MV-4-11 (cell line): ENCODE data around the gene NEU2.
"Not testable (repeated sequence)": the region's sequence is repeated elsewhere in the genome, so short reads cannot be mapped to it uniquely, and the experiment has no call there.

Experiments
- DNase-seq: peaks from one replicate; lab custom pipeline; 2025; lab: John Stamatoyannopoulos, UW

Gene NEU2

DNA sequence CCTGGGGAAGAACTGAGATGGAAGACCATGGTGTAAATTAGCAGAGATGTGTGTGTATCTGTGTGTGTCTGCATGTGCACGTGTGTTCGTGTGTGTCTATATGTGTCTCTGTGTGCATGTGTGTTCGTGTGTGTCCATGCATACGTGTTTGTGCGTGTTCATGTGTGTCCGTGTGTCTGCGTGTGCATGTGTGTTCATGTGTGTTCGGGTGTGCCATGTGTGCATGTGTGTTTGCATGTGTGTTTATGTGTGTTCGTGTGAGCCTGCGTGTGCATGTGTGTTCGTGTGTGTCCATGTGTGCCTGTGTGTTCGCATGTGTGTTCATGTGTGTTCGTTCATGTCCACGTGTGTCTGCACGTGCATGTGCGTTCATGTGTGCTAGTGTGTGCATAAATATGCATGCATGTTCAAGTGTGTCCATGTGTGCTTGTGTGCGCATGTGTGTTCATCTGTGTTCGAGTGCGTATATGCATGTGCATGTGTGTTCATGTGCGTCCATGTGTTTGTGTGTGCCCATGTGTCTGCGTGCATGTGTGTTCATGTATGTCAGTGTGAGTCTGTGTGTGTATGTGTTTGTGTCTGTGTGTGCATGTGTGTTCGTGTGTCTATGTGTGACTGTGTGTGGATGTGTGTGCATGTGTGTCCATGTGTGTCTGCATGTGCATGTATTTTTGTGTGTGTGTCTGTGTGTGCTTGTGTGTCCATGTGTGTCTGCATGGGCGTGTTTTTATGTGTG is 3.1 kb downstream of the NEU2 start:
- DNase-seq, result no peak

DNA sequence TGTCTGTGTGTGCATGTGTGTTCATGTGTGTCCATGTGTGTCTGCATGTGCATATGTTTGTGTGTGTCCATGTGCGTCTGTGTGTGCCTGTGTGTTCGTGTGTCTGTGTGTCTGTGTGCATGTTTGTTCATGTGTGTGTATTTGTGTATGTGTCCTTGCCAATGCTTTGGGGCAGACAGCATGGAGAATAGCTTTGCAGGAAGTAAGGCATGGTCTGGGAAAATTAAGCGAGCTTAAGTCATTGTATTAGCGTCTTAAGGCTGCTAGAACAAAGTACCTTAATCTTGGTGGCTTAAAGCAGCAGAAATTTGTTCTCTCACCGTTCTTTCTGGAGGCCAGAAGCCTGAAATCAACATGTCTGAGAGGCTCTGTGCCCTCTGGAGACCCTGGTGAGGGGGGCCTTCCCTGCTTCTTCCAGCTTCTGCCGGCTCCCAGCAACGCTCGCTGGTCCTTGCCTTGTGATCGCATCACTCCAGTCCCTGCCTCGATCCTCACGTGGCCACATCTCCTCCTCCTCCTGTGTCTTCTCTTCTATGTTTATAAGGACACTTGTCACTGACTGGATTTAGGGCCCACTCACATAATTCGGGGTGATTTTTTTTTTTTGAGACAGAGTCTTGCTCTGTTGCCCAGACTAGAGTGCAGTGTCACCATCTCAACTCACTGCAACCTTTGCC is 3.8 kb downstream of the NEU2 start:
- no peak for DNase-seq

DNA sequence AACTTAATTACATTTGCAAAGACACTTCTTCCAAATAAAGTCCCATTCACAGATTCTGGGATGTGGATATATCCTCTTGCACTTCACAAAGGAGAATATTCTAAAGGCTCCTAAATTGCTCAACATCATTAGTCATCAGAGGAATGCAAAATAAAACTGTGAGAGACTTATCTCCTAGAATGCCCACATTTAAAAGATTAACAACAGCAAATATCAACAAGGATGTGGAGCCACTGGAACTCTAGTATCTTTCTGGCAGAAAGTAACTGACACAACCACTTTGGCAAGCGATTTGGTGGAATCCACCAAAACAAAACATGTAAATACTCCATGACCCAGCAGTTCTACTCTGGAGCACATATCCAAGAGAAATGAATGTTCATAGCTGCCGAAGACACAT is 4.6 kb downstream of the NEU2 start:
- DNase-seq, result no peak

DNA sequence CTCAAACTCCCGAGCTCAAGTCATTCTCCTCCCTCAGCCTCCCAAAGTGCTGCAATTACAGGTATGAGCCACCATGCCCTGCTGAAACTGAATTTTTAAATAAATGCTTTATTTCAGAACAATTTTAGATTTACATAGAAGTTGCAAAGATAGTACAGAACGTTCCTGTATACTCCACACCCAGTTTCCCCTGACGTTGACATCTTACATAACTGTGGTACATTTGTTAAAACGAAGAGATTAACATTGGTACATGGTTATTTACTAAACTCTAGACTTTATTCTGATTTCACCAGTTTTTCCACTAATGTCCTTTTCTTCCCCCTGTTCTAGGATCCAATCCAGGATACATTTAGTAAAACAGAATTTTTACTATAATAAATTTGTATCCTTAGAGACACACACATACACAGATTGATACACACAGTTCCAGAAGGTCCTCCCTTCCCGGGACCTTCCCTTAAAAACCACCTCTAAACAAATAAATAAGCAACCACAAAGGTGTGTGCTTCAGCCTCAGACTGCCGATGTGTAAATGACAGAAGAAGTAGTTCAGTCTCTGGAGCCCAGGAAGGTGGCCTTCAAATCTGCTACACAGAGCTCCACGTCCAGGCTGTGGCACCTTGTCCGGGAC is 6.9 kb downstream of the NEU2 start:
- DNase-seq, result no peak

DNA sequence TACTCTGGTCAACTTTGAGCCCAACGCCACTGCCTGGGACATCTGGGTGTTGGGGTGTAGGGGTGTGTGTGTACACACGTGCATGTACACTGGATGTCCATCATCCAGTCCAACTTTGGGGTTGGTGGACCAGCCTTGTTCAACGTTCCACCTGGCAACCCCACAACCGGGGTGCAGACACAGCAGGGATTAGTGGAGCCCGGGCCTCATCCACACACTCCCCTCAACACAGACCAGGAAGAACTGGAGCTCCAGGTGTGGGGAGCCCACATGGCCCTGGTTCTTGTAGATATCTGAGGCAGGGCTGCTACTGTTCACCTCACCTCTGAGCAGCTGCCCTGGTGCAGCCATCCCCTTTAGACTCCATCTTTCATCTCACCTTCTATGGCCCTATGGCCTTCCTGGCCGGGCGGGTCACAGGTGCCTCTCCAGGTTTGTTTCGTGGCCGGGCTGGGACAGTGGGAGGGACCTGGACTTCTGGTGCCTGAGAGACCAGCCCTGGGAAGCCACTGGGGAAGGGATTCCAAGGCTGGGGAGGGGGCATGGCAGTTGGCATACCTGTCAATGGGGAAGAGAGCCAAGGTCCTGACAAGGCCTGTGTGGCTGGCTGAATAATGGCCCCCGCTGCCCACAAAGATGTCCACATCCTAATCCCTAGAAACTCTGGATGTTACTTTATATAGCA is 7.5 kb downstream of the NEU2 start:
- no peak for DNase-seq

DNA sequence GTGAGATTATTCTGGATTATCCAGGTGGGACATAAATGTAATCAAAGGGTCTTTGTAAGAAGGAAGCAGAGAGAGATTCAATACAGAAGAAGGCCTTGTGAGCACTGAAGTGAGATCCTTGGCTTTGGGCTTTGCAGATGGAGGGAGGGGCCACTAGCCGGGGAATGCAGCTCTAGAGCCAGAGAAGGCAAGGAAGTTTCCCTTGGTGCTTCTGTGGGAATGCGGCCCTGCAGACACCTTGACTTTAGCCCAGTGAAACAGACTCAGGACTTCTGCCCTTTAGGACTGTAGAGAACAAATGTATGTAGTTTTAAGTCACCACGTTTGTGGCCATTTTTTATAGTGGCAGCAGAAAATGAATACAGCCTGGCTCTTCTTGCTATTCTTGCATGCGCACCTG is 8.1 kb downstream of the NEU2 start:
- no peak for DNase-seq

DNA sequence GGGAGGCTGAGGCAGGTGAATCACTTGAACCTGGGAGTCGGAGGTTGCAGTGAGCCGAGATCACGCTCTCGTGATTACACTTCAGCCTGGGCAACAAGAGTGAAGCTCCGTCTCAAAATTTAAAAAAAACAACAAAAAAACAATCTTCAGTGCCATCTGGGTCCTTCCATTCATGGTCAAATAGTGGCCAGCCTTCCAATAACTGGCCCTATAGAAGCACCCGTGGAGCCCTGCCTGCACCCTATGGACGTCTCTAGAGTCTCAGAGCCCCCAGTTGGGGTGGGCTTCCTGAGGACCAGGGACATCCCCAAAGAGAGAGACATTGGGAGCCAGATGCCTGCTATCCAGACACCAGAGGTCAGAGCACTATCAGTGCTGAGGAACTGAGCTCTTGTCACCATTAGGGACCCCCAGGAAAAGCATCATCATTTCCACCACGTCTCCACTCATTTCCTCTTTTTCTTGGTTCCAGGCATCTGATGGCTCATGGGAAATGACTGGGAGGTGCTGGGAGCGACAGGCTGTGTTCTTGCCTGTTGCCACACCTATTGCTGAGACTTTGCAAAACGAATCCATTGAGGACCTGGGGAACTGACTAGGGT is 9.4 kb downstream of the NEU2 start:
- DNase-seq, result peak; percentile 52

DNA sequence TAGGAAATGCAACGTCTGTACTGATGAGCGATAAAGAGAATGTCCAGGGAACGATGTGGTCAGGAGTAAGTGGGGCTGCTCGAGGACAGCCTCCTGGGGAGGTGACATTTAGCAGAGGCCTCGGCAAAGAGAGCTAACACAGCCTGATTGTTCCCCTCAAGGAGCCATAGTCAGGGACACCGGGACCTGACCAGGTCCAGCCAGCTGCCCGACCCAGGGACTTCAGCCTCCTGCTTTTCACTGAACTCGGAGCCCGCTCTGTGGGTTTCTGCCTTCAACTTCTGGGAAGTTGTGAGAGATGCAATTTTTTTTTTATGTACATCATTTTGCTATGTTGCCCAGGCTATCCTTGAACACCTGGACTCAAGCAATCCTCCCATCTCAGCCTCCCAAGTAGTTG is 10.1 kb downstream of the NEU2 start:
- no peak for DNase-seq

DNA sequence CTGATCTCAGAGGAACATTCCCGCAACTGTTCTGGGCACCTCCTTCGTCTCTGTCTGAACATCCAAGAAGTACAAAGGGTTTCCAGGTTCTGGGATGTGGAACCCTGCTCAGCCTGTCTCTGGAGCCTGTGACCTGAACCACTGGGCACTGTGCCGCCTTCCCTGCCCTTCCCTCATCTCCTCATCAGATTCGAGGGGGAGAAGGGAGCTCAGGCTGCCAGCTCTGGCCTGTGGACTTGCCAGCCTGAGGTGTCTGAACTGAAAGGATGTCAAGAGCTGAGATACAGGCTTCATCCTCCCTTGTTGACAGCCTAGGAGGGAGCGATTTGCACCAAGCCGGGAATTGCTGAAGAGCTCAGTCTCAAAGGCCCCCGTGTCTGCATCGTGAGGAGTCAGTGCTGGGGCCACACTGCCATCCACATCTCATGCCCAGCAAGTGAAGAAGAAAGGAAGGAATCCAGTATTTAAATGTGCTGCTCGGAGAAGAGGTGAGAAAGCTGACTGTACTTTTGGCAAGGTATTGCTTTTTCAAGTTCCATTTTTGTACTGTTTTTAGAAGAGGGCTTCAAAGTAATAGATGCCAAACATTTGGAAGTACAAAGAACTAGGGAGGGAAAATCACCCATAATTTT is 12.6 kb downstream of the NEU2 start:
- DNase-seq, result no peak

DNA sequence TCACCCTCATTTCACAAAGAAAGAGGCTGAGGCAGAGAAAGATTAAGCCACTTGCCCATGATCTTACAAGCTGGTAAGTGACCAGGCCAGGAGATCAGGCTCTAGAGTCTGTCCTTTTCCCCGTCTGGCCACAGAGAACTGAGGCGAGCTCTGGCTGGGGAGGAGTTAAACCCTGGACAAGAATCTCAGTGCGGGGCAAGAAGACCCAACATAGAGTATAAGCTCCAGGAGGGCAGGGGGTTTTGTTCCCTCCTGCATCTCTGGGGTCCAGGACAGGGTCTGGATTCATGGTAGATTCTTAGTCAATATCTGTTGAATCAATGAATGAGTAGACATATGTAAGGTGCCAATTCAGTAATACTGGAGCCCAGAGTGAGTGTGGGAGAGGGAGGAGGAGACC is 14.7 kb downstream of the NEU2 start:
- DNase-seq, result no peak

DNA sequence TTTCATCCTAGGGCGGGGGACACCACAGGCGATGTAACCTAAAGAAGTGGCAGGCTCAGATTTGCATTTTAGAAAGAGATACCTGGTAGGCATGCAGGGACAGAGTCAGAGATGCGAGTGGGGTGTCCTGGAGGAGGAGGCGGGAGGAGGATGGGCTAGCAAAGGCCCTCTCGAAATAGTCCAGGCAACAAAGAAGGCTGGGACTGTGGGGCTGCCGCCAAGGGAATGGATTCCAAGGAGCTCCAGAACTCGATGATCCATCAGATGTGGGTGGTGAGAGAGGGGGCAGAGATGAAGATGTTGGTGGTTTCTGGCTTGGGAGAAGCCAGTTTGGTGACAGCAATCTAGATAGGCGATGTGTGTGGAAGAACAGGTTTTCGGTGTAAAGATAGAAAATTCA is 15.2 kb downstream of the NEU2 start:
- DNase-seq, result no peak

DNA sequence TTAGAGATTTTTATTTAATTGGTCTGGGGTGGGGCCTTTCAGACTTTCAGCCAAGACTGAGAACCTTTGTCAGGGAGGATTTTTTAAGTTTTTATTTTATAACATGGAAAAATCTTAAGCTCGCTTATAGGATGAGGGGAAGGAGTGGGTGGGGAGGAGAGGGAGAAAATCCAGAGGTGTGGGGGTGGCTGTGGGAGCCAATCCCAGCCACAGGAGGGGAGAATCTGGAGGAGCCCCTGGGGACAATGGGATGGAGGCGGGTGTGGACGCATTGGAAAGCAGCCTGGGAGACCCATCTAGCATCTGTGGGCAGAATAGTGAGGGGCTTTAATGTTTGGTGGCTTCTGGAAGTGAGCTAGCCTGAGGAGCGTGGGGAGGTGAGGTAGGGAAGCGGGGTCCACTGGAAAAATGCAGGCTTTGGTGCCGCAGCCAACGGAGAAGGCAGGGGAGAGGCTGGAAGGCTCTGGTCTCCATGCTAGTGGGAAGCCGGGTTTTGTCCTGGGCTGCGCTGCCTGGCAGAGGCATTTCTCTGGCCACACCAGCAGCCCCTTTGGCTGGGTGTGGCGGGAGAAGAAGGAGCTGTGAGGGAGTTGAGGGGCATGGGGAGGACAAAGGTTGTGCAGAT is 16.2 kb downstream of the NEU2 start:
- DNase-seq, result no peak

DNA sequence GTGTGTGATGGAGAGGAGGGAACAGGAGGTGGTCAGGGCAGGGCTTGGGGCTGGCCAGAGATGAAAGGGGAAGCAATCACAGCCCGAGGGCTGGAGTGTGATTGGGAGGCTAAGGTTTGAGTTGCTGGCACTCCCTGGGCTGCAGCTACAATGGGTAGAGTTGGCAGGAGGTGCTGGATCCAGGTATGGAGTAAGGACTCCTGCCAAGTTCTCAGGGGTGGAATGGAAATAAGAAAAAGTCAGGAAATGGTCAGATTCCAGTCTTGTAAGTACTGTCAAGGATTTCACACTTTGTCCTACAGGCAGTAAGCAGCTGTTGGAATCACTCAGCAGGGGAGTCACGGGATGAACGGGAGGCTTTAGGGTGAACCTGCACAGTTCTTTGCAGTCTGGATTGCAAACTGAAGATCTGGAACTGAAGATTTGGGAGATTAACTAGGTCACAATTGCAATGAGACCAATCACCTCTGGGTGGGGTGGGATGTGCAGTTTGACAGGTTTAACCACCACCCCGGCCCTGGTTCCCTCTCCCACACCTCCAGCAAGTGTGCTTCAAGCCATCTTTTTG is 16.8 kb downstream of the NEU2 start:
- DNase-seq, result no peak

DNA sequence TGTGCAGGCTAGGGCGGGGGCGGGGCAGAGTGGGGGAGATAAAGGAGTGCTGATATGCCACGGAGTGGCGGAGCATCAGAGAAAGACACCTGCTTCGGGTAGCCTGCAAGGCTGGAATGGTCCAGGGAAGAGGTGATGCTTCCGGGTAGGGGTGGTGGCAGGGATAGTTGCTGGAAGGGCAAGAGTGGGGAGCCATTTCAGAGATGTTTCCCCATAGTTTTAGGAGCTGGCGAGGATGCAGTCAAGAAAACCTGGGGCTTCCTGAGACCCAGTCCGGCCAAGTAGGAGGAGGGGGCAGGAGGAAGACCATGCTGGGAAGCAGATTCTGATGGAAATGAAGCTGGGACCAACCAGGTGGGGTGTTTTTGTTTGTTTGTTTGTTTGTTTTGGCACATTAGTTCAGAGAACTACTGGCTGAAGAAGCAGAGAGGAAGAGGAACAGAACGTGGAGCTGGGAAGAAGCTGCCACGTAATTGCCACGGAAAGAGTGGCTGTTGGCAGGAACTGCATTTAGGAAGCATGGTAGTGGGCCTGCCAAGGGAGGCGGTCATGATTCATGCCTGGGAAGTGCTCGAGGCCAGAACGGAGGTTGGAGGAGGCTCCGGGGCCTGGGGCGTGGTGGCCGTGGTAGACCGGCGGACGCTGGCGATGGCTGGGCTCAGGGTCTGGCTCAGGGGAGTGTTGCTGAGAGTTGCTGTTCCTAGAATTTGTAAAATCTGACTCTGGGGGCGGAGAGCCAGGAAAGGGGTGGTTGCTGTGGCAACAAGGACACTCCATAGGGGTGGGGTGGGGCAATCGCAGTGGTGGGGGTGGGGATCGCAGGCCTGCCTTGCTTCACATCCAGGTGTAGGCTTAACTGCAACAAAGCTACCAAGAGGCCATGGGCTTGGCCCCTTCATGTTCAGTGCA is 19.0 kb downstream of the NEU2 start:
- DNase-seq, result peak; percentile 19

DNA sequence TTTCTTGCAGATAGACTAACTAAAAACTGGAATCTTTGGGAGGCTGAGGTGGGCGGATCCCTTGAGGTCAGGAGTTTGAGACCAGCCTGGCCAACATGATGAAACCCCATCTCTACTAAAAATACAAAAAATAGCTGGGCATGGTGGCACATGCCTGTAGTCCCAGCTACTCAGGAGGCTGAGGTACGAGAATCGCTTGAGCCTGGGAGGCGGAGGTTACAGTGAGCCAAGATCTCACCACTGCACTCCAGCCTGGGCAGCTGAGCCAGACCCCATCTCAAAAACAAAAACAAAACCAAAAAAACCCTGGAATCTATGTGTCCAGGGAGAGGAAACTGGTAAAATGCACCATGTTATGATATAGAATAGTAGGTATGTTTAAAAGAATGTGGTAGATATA is 20.0 kb downstream of the NEU2 start:
- not testable (repeated sequence) for DNase-seq

DNA sequence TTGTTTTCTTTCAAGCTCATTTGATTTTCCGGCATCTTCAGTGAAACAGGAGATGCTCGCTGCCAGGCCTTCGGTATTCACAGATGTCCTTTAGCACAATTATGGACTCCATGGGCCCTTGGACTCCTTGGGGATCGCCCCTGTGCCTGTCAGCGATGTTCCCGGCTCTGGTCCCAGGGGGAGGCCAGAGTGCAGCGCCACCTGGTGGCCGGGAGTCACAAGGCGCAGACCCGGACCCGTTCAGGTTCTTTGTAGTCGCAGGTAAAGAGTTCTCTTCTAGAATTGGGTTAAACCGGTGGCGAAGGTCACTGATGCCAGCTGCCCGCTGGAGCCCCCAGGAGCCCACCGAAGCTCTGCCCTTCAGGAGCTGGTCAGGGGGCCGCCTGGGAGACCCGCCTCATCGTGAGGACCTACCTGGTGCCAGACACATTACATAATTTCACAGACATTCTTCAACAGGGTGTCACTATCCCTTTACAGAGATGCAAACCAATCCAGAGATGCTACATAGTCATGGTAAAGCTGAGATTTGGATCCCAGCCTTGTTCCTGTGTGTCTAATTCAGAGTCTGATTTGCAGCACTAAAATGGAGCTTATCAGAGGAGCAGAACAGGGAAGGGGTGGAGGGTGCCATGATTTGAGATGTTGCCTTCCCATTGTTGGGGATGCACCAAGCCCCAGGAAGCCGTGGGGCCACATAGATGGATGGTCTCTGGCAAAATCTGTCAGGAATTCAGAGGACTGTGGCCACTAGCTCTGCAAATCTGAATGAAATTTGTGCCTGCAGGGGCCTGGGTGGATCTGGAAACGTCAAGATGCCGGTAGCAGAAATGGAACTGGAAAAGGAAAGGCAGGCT is 21.7 kb downstream of the NEU2 start:
- DNase-seq, result no peak

DNA sequence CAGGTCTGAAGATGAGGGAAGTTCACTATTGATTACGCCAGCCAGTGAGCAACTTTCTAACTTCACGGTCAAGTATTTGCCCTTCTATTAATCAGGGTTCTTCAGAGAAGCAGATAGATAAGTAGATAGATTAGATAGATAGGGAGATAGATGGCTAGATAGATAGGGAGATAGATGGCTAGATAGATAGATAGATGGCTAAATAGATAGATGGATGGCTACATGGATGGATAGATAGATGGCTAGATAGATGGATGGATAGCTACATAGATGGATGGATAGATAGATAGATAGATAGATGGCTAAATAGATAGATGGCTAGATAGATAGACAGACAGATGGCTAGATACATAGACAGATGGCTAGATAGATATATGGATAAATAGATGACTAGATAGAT is 22.9 kb downstream of the NEU2 start:
- no peak for DNase-seq

DNA sequence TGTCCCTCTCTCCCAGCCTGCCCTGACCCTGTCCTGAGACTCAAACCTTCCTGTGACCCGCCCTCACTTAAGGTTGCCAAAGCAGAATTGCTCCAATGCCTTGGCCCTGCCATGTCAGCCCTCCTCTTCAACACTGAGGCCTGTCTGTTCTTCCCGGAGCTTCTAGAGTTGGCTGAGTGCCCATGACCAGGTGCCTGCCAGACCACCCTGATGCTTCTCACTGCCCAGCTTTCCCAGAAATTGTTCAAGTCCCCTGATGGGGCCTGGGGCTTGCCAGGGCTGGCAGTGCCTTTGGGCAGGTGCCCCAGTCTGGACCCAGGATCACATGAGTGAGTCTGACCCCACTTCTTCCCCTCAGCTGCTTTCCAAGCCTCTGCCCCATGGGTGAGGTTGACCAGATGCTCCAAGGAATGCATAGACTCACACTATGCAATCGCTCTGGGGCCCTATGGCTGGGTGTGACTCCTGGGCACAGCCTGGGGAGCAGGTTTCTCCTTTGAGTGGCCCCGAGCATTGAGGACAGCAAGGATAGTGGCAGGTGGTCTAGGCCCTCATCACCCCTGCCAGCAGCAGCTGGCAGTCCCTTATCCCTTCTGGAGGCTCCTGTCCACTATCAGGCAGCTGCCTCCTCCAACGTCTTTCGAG is 24.6 kb downstream of the NEU2 start:
- DNase-seq, result no peak
